Measurements from ENCODE around the gene HOXD11. TPM values are rescaled to one million over a fixed set of nuclear protein-coding genes. Genes with fewer than 3 reads are reported as not detected.

HOXD11 gene
- total RNA-seq, 2 experiments from 2014 or later = not detected

- Histone ChIP-seq H3K27ac (ENCODE audit: low read depth, low read length, poor library complexity, severe bottlenecking) (no peak overlapping the region), H3K4me1 (ENCODE audit: insufficient read depth, low read length, poor library complexity, severe bottlenecking) (no peaks in the 10 kb centered on the region), H2AFZ (ENCODE audit: low read length) (no peak overlapping the region), H3K4me3 (ENCODE audit: low read depth, low read length, poor library complexity, severe bottlenecking) (peak overlapping the region; percentile 36), H3K9me3 (ENCODE audit: low read length) (no peaks in the 10 kb centered on the region), H3K9me2 (ENCODE audit: insufficient read depth, low read length) (no peaks in the 10 kb centered on the region), H3K36me3 (ENCODE audit: insufficient read depth, low read length) (no peaks in the 10 kb centered on the region), H4K20me1 (ENCODE audit: insufficient read depth, low read length) (no peaks in the 10 kb centered on the region), H3K4me2 (ENCODE audit: low read length) (peak overlapping the region; percentile 35), H3K79me2 (ENCODE audit: insufficient read depth, low read depth, low read length) (no peaks in the 10 kb centered on the region)
- no peak for DNase-seq (ENCODE audit: low spot score)
- peak; percentile 64; the same call in 1 of the 2 replicates for TF ChIP-seq EZH2phosphoT487 (IDR thresholded peaks at IDR 0.05; ENCODE audit: borderline replicate concordance, low read depth, low read length)
- no peak for TF ChIP-seq CTCF (conservative IDR thresholded peaks at IDR 0.05; ENCODE audit: low read length)
- CTCF ChIA-PET (ENCODE audit: unreplicated experiment) = interaction anchor here (1.2 kb wide), 1 partner anchor 322 kb away, joined by 7 read pairs; no protein-coding TSS in a partner anchor
- POLR2A ChIA-PET = interaction anchor here (0.7 to 1.0 kb wide), 3 partner anchors 164 to 422 kb away, joined by 4 to 8 read pairs (median 7); no protein-coding TSS in a partner anchor
- intact Hi-C loops (cut with micrococcal nuclease; ENCODE audit: unreplicated experiment) = no loop called here
- no TSS peak for BruUV-seq (replicated peaks)
Observed at GRCh38 chr2:176132205-176133171, 25.4 kb downstream of the HOXD11 start.

- H3K4me1 ChIP-seq (ENCODE audit: insufficient read depth, low read length, poor library complexity, severe bottlenecking) = no peaks in the 10 kb centered on the region
- H3K4me2 ChIP-seq (ENCODE audit: low read length) = no peak overlapping the region
- no peak overlapping the region for H3K27ac ChIP-seq (ENCODE audit: low read depth, low read length, poor library complexity, severe bottlenecking)
- no peak for TF ChIP-seq CTCF (conservative IDR thresholded peaks at IDR 0.05; ENCODE audit: low read length)
- no peak overlapping the region for H2AFZ ChIP-seq (ENCODE audit: low read length)
- H3K36me3 ChIP-seq (ENCODE audit: insufficient read depth, low read length) = no peaks in the 10 kb centered on the region
- ChIA-PET CTCF (ENCODE audit: unreplicated experiment) (no interaction called here), POLR2A (interaction anchor here (0.7 kb wide), 1 partner anchor 455 kb away, joined by 3 read pairs; no protein-coding TSS in a partner anchor)
- intact Hi-C loops (cut with micrococcal nuclease; ENCODE audit: unreplicated experiment) = no loop called here
- no peaks in the 10 kb centered on the region for H3K9me3 ChIP-seq (ENCODE audit: low read length)
- H3K79me2 ChIP-seq (ENCODE audit: insufficient read depth, low read depth, low read length) = no peaks in the 10 kb centered on the region
- H4K20me1 ChIP-seq (ENCODE audit: insufficient read depth, low read length) = no peaks in the 10 kb centered on the region
- DNase-seq (ENCODE audit: low spot score) = no peak
- no TSS peak for BruUV-seq (replicated peaks)
- H3K4me3 ChIP-seq (ENCODE audit: low read depth, low read length, poor library complexity, severe bottlenecking) = no peak overlapping the region
- H3K9me2 ChIP-seq (ENCODE audit: insufficient read depth, low read length) = no peaks in the 10 kb centered on the region
Observed at GRCh38 chr2:176133389-176133788, 26.3 kb downstream of the HOXD11 start.

- TF ChIP-seq CTCF (conservative IDR thresholded peaks at IDR 0.05; ENCODE audit: low read length) (no peak), EZH2phosphoT487 (IDR thresholded peaks at IDR 0.05; ENCODE audit: borderline replicate concordance, low read depth, low read length) (no peak)
- Histone ChIP-seq H3K9me2 (ENCODE audit: insufficient read depth, low read length) (no peaks in the 10 kb centered on the region), H4K20me1 (ENCODE audit: insufficient read depth, low read length) (no peaks in the 10 kb centered on the region), H3K4me1 (ENCODE audit: insufficient read depth, low read length, poor library complexity, severe bottlenecking) (no peaks in the 10 kb centered on the region), H3K27ac (ENCODE audit: low read depth, low read length, poor library complexity, severe bottlenecking) (no peak overlapping the region), H3K79me2 (ENCODE audit: insufficient read depth, low read depth, low read length) (no peaks in the 10 kb centered on the region), H3K36me3 (ENCODE audit: insufficient read depth, low read length) (no peaks in the 10 kb centered on the region), H3K4me3 (ENCODE audit: low read depth, low read length, poor library complexity, severe bottlenecking) (no peak overlapping the region), H3K9me3 (ENCODE audit: low read length) (no peaks in the 10 kb centered on the region), H3K4me2 (ENCODE audit: low read length) (no peak overlapping the region), H2AFZ (ENCODE audit: low read length) (no peak overlapping the region)
- BruUV-seq (replicated peaks) = no TSS peak
- ChIA-PET POLR2A (interaction anchor here (0.7 kb wide), 1 partner anchor 454 kb away, joined by 3 read pairs; no protein-coding TSS in a partner anchor), CTCF (ENCODE audit: unreplicated experiment) (no interaction called here)
- no peak for DNase-seq (ENCODE audit: low spot score)
- intact Hi-C loops (cut with micrococcal nuclease; ENCODE audit: unreplicated experiment) = no loop called here
Observed at GRCh38 chr2:176134035-176134434, 27.0 kb downstream of the HOXD11 start.
